CD1c-positive myeloid dendritic cell (primary cell): Measurements from ENCODE around the gene CHIC2.

Source experiments
- DNase-seq: peaks from one replicate; pipeline ENCODE4 v3.0.0-alpha.2; 2016; ENCODE audit errors: extremely low spot score

The CHIC2 gene

DNA sequence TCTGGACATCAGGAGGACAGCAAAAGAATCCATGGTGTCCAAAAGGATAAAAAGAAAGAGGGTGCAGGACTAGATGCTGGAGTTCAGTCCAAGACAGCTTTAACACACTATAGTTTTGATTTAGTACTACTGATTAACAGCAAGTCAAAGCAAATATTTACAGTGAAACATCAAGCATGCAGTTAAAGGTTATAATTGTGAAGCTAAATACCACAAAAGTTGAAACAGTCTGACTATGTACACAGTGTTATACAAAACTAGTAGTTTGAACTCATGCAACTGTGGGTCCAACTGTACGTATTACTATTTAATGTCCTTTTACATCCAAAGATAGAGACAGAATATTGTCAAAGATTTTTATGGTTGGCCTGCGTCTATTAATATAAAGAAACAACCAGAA, 57.6 kb downstream of the CHIC2 start:
- DNase-seq: no peak

DNA sequence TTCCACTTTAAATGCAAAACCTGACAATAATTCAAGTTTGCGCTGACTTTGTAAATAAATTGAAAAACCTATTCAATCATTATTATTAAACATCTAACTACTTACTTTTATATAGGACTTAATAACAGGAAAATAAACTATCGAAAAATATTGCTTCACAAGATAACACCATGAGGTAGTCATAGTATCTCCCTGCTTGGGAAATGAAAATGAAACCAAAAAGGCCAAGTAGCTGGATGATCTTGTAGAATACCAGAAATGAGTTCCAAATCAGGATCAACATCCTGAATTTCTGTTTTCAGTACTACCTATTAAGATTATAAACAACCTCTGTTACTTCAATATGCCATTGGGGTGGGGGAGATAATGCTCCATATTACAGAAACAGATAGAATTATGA, 58.9 kb downstream of the CHIC2 start:
- peak; percentile 19 for DNase-seq

DNA sequence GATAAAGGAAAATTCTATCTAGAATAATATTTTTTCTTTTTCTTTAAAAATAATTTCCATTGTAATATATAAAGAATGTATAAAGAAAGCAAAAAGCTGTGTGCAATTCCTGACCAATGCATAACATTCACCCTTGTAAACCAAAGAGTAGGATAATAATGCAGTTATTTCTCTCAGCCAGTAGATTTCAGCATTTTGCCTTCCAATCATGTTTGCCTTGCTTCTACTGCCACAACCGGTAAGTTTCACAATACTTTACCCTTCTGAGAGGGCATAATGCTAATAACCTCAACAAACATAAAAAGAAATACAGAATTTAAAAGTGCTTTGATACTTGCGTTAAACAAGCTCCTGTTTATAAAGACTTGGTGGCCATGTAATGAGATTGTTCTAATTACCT, 59.9 kb downstream of the CHIC2 start:
- DNase-seq: no peak

DNA sequence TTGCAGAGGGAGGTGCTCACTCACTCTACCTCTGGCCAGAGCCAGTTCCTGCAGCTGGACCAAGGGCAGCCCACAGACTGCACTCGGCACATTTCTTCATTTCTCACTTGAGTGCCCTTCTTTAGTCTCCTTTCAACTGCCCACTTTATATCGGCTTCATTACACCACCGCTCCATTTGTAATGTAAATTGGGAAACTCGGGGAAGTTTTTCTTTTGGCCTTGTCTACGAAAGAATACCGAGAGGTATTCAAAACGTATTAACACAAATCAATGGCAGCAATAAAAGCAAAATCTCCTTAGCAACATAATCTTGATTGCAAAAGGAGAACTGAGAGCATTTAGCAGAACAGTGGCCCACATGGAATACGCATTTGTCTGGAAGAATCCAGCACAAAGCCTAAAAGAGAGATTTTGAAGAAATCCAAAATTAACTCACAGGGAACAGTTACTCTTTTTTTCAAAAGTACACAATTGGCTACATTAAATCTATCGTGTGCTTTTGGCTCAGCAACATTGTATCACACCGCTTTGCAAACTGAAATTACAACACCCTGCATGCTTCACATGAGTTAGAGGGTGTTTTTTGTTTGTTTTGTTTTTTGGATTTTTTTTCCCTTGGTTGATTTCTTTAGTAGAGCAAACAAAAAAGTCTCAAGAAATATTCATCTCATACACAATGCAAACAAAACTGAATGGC, 62.6 kb downstream of the CHIC2 start:
- DNase-seq: peak; percentile 66

DNA sequence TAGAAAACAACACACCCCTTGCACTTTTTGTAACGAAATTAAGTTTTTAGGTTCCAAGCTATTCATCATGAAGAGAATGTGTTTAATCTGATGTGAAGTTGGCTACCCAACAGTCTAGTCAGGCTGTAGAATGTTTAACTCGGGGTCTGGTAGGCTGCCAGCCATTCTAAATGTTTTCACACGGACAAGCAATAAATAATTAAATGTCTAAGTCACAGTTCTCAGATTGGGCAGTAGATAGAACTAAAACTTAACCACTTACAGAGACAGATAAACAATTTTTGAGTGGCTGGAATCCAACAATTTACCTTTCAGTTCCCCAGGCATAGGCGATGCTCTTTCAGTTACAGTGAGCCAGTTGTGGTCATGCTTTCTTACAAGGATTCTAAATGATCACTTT, 66.5 kb downstream of the CHIC2 start:
- DNase-seq: no peak

DNA sequence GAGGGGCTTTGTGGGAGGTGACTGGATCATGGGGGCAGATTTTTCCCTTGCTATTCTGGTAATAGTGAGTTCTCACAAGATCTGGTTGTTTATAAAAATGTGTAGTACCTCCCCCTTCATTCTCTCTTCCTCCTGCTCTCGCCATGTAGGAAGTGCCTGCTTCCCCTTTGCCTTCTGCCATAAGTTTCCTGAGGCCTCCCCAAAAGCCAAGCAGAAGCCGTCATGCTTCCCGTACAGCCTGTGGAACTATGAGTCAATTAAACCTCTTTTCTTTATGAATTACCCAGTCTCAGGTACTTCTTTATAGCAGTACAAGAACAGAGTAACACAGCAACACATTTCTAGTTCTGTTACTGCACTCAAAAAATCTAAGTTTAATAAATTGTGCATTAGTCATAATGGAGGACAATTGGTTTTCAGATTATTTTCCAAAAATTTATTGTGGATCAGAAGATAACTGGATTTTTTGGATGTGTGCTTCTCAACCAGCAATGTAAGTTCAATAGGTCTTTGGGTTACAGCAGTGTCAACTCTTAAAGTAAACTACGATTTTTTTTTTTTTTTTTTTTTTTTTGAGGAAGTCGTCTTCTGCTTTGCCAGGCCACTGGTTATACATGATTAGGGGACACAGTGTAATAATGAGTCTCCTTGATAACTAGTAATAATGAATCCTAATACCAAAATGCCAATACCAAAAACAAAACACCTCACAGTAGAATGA, 69.9 kb downstream of the CHIC2 start:
- DNase-seq: peak; percentile 59

DNA sequence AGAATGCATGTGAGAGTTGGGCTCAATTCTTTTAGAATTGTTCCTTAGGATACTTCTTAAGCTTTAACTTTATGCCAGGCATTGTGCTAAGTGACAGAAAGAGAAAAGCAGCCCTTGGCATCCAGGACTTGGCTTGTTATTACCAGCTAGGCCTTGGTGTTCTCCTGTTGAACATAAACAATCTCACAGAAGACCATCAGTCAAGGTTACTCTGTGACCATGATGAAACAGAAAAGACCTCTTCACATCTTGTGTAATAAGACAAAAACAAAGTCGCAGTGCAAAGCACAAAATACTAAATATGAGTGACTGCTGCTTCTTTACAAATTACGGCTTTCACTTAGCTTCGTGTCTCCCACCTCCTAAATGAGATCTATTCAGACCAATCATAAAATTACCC, 71.6 kb downstream of the CHIC2 start:
- no peak for DNase-seq

DNA sequence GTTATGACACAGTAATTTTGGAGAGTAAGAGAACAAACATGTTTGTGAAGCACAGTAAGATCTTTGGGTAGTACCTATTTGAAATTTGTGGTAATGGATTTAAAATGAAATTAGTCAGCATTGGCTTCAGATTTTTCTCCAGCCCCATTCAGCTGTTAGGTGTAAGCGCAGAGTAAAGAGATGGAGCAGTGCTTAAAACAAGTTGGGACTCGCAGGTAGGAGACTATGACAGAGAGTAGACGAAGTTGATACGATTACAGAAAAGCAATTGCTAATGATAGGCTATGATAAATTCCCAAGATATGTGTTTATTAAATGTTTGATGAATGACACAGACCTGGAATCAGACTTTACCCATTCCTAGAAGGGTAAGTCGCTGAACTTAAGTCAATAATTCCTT, 72.6 kb downstream of the CHIC2 start:
- no peak for DNase-seq

DNA sequence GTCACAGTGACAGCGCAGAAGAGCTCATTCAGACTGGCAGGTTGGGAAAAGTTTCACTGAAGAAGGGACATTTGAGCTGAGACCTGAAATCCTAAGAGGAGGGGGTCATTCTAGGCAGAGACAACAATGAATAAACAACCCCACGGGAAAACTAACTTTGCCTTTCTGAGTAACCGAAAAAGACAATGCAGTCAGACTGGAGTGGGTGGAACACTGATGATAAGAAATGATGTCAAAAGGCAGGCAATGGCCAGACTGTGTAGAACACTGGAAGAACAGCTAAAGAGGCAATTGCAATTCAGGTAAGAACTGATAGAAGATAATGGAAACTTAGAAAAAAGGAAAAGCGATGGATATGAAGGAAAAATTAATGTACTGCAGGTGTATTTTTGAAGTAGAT, 73.8 kb downstream of the CHIC2 start:
- DNase-seq: no peak

DNA sequence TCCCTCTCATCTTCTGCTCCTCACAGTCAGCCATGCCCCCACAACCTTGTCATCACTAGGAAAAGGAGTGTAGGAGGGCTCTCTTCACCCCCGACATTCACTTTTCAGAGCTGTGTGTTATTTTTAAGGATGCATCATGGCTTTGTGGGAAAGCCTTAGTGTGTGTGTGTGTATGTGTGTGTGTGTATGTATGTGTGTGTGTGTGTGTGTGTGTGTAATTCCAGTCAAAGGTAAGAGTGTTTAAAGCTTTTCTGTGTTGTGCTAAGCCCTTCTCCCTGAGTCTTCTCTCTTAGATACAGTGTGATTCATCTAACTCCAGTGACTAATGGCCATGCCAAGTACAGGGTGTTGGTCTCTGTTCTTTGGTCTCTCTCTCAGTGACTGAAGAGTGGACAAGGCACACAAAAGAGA, 76.6 kb downstream of the CHIC2 start:
- DNase-seq: no peak

DNA sequence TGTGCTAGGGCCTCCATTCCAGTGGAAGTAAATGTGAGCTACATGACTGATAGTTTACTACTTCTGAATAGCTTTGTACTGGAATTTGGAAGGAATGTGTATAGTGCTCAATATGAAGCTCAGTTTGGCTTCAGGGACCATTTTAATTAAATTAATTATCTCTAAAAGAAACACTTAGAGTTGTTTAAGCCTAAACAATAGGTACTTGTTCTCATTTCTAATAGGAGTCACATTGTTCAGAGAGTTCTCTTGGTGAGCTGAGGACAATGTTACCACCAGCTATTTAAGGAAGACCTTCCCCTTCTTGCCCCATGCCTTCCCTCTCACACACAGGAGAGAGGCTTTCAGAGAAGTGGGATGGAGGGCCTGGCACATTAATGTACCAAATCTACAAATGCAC, 78.3 kb downstream of the CHIC2 start:
- no peak for DNase-seq

DNA sequence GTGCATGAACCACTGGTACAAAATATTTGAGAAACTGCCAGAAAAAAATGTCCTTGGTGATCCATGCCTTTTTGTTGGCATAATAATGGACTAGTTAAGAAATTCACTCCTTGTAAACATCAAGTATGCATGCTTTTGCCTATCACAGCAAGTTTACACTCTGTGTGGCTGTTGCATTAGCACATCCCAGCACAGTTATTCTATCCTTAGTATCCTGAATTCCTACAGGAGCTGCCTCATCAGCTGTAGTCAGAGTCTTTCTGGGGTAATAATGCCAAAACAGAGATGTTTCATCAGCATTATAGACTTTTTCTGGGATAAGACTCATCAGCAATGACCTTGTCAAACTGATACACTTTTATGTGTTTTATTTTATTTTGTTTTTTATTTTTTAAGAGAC, 82.8 kb downstream of the CHIC2 start:
- no peak for DNase-seq

DNA sequence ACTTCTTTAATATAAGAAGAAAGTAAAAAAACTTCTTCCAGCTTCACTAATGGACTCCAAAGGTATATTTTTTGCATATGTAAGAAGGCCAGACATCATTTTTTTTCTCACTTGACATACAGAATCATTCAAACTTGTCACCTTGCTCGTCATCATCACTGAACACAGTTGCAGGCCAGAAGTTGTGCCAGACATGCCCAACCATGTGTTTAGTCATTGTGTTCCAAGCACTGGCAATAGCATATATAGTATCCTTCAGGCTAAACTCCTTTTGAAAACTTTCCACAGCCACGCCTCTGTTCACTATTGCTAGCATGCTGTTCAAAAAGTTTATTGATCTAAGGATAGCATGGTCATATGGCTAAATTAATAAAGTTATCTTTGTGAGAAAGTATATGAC, 83.3 kb downstream of the CHIC2 start:
- no peak for DNase-seq

DNA sequence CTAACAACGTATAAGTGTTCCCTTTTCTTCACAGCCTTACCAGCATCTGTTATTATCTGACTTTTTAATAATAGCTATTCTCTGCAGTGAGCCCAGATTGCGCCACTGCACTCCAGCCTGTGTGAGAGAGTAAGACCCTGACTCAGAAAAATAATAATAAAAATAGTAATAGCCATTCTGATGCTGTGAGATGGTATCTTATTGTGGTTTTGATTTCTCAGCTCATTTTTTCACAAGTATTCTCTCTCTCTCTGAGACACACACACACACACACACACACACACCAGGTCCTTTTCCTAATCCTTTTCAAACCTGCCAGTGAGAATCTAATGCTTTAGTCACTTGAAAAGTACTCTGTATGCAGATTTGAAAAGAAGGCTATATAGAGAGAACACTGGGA, 89.8 kb downstream of the CHIC2 start:
- no peak for DNase-seq

DNA sequence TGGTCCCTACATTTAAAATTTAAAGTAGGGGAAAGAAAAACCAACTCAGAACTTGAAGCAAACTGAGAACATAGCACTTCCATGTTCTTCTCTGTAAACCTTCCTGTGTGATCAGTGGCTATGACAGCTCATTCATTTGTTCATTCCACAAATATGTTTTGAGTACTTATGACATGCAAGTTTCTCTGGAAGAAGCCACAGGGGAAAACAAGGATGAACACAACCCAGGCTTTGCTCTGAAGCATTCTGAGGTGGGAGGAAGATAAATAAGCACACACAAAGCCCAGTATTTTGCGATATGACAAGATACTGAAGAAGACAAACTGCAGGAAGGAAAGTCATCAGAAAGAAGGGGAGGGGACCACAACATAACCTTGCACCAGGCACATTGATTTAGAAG, 96.4 kb downstream of the CHIC2 start:
- no peak for DNase-seq

DNA sequence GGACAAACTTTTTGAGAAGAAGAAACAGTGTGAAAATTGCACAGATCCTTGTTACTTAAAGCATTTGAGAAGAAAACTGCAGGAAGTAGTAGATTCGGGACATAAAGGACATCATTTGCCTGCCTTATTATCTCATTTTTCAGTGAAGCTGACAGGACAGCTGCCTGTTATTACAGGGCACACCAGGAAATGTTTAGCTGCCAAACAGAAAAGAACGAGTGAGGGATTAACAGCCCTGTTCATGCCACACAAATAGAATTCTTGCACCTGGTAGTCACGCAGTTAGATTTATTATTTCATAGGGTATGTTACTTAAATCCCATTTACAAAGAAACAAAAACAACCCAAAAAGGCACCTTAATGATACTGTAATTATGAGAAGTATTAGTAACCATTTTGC, 100.6 kb downstream of the CHIC2 start:
- no peak for DNase-seq

DNA sequence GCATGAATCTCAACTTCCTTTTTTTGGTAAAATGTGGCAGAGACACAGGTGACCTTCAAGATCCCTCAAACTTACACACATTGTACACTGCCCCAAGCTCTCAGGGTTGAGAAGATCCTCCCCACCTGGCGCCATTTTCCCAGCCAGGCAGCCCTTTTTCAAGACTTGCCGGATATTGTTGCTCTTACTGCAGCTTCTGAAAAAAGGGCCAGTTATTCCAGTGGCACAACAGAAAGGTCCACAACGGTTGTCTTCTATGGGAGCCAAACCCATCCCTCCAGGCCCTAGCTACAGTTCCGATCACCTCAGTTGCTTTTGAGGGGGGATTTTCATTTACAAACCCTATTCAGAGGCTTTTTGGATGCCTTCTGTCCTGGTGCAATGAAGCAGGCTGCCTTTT, 101.1 kb downstream of the CHIC2 start:
- DNase-seq: no peak

DNA sequence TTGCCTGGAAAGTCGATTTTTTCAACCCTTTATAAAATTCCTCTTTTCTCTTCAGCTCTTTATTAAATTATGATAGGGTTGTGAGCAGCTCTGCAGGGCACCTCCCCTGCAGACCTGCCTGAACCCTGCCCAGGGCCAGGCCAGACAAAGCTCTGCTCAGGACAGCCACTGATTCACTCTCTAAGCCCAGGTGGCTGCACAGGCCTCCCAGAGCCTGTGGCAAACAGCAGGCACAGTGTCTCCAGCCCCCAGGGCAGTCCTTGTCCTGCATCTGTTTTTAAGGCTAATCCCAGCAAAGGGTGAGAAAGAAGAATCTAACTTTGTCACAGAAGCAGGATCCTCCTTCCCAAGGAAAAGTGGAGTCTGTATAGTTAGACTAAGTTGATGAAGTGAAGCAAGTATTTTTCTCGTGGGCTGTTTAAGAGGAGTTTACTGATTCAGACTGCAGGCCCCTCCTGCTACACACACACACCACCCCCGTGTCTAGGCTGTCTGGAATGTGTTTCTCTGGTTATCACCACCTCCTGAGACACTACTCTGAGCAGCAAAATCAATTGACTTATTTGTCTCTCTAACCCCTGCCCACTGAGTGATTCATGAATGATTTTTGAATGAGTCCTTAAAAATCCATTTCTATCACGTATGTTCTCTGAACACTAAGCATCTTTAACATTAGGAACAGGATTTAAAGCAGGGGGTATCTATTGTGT, 101.7 kb downstream of the CHIC2 start:
- DNase-seq: no peak

DNA sequence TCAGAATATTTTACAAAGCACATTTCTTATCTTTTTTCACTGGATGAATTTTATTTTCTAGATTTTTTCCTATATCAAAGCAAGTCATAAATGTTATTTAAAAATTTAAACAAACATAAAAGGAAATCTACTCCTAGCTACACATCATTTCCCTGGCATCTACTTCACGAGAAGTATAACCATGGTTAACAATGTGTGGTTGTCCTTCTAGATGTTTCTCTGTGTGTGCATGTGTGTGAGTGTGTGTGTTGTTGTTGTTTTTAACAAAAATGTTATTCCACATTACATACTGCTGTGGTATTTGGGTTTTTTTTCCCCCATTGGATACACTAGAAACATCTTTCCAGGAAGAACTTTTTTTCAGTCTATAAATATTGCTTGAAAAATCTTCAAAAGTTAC, 103.1 kb downstream of the CHIC2 start:
- no peak for DNase-seq

DNA sequence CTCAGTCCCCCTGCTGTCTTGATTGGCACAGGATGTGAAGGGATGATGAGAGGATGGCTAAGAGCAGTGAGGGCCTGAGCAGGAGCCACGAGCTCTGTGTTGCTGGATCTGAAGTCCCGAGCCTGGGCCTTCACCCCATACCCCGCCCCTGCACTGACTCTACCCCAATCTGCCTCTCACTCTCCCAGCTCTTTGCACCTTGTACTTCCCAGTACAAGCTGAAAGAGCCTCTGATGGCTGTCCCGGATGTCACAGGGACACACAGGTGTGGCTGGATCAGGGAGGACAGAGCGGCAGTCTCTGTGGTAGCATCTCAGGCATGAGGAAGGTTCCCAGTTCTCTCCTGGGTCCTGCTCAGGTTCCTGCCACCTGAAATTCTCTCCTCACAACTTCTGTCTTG, 103.6 kb downstream of the CHIC2 start:
- DNase-seq: no peak
